Measurements from ENCODE around the gene TEX14.
"Not testable (repeated sequence)": the region's sequence is repeated elsewhere in the genome, so short reads cannot be mapped to it uniquely, and the experiment has no call there.

The TEX14 gene

DNA sequence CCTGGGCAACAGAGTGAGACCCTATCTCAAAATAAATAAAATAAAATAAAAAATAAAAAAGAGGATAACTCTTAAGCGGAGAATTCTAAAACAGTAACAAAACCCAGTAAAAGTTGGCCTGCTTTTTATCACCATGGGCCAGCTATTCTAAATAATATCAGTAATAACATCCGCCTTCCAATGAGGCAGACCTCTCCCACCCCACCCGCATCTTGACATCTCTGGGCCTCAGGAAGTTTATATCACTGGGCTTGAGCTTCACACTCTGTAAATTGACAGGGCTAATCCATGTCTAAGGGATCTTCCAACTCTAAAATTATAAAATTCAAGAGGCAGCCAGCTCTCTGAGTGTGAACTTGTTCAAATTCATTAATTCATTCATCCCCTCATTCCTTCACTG lies 94.5 kb downstream of the TEX14 start:
- no peak for DNase-seq

DNA sequence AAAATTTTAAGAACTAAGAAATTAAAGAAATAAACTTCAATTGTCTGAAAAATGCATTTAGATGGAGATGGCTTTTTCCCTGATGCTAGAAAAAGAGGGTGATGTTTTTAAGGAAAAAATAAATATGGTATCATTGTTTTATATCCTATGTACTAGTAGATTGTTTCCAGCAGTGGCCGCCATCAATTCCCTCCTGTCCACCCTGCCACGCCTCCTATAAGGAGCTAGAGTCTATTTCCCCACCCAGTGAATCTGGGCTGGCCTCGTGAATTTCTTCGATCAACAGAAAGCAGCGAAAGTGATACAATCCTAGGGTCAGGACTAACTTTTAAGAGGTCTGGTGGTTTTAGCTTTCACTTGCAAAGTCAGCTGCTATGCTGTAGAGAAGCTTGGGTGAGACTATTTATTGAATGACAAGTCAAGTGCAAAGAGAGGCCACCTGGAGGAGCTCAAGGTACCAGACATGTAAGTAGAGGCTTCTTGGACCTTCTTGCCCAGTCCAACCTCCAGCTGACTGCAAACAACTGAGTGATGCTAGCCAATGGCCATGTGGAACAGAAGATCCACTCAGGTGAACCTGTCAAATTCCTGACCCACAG lies 96.6 kb downstream of the TEX14 start:
- no peak for DNase-seq

DNA sequence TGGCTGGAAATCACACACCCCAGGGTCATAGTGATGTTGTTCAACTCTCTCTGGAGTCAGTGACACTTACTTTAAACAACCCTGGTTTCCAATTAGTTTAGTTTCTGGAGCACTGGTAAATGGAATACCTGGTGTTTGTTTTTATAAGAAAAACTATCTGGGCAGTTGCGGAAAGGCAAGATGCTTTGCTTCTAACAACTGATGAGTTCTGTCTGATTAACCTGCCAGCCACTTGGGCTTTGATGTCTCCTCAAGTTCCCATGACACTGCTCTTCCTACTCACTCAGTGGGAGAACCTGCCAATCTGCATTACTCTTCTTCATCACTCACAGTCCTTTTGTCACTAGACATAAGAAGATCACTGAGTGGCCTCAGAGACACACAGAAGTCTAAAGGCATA lies 98.7 kb downstream of the TEX14 start:
- no peak for DNase-seq

DNA sequence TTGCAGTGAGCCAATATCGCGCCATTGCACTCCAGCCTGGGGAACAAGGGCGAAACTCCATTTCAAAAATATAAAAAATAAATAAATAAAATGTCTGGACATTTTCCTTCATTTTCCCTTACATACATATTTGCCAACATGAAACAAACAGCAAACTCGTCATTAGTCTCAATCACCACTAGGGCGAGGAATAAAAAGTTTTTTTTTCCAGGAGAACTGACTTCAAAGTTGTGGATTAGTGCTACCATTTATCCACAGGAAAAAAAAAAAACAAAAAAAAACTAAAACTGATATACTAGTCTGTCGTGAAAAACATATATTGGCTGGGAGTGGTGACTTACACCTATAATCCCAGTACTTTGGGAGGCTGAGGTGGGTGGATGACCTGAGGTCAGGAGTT lies 100.4 kb downstream of the TEX14 start:
- DNase-seq, result no peak

DNA sequence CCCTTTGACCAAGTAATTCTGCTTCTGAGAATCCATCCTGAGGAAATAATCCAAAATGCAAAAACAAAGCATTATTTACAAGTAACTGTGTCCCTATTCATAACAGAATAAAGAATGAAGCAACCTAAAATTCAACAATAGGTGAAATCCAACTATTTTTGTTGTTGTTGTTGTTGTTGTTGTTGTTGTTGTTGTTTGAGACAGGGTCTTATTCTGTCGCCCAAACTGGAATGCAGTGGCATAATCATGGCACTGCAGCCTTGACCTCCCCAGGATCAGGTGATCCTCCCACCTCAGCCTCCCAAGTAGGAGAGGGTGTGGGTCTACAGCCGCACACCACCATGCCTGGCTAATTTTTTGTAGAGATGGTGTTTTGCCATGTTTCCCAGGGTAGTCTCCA lies 101.5 kb downstream of the TEX14 start:
- no peak for DNase-seq

DNA sequence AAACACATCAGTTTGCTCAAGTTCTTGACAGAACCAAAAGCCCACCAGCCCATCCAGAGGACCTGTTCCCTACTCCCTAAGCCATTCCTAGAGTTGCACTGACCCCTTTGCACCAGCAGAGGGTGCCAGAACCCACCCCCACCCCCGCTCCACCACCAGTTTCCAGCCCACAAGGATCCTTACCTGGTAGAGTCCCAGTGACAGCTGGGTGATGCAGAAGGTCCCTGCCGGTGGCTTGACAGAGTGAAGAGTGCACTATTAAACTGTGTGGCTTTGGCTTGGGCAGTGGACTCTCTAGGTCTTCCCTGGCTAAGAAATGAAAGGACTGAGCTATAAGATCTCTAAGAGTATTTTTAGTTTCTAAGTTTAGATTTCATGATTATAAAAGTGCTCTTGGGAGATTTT lies 104.1 kb downstream of the TEX14 start:
- peak; percentile 64 for DNase-seq

DNA sequence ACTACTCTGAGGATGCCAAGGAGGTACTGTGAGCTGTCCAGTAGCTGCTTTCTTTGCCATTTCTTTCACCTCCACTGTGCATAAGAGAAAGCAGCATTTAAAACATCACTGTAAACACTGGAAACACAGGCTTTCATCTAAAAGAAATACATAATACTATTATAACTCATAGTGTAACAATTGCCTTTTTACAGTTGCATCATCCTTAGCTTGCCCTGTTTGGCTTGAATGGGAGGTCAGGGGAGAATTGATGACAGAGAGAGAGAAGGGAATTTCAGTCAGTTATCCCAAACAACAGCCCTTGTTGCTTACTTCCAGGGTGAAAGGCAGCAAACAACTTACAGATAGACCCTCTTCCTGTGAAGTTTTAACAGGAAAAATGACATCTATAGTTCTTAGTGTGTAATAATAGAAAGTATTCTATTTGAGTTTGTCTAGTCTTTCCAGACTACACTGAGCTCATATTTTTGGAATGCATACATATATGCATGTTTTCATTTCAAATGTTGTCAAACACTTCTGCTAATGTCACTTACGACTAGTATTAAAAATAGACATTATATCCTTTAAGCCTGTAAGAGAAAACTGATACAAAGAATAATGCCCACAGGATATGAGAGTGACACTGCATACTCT lies 105.7 kb downstream of the TEX14 start:
- DNase-seq, result no peak

DNA sequence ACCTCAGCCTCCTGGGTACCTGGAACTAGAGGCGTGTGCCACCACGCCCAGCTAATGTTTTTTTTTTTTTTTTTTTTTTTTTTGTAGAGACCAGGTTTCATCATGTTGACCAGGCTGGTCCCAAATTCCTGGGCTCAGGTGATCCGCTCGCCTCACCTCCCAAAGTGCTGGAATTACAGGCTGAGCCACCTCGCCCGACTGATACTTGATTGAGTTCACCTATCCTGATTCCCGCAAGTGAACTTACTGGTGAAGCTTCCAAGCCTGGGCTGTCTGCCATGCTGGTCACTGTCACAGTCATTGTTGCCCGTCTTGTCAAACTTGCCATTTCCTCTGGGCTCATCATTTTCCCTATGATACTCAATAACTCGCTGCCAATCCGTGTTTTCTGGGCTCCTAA lies 106.3 kb downstream of the TEX14 start:
- no peak for DNase-seq

DNA sequence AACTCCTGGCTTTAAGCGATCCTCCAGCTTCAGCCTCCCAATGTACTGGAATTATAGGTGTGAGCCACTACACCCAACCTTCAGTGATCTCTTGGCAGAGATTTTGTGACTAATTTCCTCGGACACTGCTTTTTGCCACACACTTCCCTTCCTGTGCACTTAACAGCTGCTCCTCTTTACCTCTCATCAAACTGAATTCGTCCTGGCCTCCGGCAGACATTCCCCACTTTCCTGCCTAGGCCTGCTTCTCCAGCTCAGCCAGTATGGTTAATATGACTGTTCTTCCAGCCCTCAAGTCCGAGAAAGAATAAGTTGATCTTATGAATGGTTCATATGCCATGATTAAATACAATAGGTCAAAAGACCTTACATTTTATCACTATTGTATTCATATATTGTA lies 108.4 kb downstream of the TEX14 start:
- DNase-seq, result no peak

DNA sequence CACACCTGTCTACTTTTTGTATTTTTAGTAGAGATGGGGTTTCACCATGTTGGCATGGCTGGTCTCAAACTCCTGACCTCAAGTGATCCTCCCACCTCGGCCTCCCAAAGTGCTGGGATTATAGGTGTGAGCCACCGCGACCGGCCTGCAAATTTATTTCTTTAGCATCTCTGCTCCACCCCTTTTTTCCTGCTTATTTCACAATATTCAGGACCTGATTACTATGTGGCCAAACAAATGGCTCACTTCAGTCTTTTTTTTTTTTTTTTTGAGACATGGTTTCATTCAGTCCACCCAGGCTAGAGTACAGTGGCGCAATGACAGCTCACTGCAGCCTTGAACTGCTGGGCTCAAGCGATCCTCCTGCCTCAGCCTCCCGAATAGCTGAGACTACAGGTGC lies 109.1 kb downstream of the TEX14 start:
- not testable (repeated sequence) for DNase-seq

DNA sequence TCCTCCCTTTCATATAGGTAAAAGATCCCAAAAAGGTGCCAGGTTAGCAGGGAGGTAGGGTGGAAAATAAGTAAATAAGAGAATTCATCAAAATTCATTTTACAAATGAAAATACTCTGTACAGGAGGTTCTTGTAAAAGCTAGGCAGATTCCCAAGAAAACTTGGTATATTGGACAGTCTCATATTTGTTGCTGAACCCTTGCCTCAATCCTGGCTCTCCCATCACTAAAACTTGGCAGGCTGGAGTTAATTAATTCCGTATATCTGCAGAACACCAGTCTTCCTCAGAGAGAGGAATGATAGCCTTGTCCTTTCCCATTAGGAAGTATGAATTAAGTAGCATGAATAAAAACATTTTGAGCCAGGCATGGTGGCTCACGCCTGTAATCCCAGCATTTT lies 111.2 kb downstream of the TEX14 start:
- DNase-seq, result no peak

DNA sequence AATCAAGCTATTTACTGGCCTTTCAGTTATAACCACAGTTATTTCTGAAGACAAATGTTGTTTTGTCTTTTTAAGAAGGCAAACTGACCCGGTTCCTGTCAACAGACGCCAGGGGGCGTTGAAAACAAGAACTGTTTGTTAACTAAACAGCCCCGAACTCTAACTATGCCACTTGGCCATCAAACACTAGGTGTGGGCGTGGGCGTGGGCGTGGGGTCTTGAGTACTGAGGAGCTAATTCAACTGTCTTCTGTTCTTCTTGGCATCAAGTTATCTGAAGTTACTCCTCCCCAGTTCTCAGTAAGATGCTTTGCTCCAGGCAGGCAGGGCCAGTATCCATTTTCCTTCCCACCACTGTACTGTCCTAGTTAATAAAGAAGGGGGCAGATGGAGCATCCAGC lies 114.1 kb downstream of the TEX14 start:
- peak; percentile 51 for DNase-seq

DNA sequence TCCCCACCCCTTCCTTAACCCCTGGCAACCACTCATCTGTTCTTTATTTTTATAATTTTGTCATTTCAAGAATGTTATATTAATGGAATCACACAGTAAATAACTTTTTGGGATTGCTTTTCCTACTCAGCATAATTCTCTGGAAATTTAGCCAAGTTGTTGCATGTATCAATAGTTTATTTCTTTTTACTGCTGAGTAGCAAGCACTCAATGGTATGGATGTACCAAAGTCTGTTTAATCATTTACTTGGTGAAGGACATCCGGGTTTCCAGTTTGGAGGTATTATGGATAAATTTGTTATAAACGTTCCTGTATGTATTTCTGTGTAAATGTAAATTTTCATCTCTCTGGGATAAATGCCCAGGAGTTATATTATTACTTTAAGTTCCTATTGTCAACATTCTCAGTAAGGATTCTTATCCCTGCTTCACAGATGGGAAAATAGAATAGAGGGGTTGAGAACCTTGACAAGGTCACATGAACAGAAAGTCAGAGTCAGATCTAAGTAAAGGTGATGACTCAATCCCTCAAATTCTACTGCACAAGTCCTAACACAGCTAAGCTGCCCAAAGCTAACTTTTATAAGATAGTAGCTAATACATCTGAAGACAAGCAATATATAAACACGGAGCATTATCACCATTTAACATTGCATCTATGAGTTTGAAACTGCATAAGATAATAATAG lies 115.0 kb downstream of the TEX14 start:
- no peak for DNase-seq

DNA sequence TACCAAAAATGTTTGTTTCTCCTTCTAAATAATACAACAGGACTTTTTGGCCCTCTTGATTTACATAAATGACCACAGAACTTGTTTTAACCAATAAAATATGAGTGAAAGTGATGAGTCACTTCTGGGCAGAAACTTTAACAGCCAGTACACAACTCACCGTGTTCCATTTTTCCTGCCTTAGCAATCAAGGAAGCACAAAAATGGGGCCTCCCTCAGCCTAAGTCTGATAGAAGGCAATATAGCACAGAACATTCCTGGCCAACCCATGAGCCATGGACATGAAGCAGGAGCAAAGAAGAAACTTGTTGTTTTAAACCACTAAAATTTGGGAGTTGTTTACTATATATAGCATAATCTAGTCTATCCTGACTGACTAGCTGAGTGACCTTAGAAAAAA lies 116.3 kb downstream of the TEX14 start:
- no peak for DNase-seq

DNA sequence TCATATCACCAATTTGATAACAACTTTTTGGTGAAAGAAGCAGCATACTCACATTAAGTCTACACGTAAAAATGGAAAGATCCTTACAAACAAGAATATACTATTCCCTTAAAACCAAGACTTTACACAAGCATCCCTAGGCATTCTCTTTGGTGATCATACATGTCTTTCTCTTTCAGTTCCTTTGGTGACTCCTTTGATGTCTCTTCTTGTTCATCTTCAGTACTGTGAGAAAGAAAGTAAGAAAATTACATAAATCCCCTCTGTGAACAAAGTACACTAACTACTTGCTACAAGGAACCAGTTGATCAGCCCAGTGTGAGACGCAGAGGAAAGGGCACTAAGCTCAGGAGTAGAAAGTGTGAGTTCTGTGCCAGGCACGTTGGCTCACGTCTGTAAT lies 117.8 kb downstream of the TEX14 start:
- DNase-seq, result no peak

DNA sequence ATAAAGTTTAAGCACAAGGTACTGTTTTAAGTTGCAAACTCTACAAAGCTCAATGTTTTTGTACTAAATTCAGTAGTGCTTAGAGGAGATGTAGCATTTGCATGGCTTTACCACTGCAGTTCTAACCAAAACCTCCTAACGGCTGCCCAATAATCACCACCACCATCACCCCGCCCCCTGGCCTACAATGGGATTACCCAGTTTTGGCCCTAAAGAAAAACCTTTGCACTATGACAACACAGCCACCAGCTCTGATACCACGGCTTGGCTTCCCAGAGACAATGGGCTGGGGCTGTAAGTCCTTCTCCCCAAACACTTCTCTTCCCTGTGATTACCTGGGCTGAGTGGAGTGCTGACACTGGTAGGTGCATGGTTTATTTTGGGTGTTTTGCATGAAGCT lies 119.0 kb downstream of the TEX14 start:
- no peak for DNase-seq

DNA sequence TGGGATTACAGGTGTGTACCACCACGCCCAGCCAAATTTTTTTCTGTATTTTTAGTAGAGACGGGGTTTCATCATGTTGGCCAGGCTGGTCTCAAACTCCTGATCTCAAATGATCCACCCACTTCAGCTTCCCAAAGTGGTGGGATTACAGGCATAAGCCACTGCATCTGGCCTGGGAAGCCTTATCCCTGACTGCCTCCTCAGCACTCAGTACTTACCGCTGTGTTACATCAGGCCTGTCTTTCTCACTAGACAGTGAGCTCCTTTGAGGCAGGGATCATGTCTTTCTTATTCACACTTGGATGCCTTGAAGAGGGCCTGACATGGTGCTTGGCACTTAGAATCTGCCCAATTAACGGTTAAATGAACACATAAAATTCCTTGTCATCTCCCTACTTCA lies 121.1 kb downstream of the TEX14 start:
- DNase-seq, result no peak

DNA sequence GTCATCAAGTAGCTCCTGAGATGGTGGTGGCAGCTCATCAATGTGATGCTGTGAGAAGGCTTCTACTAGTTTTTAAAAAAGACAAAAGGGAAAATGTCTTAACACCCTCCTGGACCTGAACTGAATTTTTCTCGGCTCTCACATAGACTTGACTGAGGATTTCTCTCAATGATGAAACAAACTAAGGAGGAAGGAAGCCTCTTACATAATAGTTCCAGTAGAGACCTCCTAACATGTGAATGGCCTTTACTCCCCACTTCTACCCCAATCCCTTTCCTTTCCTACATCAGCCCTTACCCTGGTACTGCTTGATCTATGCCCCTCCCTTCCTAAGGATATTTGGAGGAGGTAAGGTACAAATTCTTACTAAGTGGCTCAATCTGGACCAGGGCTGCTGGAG lies 122.6 kb downstream of the TEX14 start:
- no peak for DNase-seq

DNA sequence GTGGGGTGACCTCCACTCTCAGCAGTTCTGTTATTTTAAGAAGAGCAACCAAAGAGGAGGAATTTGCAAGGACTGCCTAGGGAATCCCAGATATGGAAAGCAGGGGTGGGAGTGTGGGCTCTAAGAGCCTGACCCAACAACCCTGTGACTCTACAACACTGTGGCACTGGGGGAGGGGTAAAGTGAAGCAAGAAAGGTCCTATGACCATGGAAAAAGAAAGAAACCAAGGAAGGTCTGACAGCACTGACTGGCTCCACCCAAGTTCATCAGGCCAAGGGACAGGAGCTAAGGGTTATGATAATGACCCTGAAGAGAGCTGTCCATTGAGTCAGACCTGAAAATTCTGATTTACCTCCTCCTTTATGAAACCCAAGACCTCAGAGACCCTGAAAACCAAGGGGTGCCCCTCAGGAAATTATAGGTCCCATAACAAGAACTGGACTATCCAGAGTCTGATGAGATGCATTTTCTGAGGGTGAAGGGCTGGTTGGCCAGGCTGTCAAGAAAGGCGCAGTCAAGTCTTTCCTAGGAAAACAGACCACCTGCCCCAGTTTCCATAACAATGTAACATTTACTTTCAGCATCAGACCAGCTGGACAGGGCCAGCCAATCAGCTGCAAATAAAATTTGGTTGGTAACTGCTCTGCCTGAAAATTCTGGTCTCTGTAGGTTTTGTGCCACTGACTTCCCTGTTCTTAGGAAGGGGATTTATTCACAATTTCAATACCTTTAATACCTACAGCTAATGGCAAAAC lies 123.6 kb downstream of the TEX14 start:
- DNase-seq, result no peak

DNA sequence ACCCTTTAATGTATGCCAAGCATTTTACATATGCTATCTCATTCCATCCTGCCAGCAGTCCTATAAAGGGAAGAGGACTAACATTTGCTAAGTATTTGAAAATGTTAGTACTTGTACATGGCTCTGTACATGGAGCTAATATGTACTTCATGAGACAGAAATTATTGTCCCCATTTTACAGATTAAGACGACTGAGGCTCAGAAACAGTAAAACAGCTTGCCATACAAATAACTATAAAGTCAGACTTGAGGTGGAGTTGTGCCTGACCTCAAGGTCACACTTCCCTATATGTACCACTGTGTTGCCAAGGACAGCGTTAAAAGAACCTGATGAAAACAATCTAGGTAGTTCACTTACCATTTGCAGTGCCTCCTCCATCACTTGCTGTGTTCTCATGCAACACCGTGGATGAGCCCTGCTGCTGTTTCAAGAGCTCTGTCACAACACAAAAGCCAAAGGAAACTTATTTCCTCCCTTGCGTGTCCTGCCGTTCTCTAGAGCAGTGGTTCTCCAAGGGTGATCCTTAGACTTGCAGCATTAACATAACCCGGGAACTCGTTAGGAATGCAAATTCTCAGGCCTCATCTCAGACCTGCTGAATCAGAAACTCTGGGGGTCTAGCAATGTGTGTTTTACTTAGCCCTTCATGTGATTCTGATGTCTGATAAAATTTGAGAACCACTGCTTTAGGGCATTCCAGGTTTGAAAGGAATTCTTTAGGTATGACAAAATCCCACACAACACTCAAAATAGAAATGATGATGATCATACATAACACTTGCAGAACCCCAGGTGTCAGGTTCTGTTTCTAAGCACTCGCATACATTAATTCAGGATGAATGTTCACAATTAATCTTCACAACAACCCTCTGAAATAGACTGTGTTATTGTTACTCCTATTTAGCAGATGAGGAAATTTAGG lies 126.2 kb downstream of the TEX14 start:
- DNase-seq, result no peak

DNA sequence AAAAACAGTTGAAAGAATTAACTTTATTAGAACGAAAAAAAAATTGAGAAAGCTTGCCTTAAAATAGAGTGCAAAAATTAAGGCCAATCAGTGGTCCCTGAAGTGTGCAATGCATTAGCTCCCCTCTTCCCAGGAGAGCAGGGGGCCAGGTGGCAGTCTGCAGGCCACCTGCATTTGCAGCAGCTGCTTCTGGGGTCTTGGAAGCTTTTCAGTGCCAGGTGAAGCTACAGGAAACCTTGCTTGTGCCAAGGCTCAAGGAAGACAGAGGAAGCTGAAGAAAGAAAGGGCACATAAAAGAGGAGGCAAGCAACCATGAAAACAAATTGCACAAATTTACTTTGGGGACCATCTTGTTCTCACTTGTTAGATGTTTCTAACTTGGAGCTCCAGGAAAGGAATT lies 126.9 kb downstream of the TEX14 start:
- no peak for DNase-seq

DNA sequence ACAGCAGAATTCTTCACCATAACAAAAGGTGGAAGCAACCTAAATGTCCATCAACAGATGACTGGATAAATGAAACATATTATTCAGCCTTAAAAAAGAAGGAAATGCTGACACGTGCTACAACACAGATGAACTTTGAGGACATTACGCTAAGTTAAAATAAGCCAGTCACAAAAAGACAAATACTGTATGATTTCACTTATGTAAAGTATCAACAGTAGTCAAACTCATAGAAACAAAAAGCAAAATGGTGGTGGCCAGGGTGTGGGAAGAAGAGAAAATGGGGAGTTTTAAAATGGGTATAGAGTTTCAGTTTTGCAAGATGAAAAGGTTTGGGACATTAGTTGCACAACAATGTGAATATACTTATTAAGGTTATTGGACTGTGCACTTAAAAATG lies 127.6 kb downstream of the TEX14 start:
- DNase-seq, result no peak

DNA sequence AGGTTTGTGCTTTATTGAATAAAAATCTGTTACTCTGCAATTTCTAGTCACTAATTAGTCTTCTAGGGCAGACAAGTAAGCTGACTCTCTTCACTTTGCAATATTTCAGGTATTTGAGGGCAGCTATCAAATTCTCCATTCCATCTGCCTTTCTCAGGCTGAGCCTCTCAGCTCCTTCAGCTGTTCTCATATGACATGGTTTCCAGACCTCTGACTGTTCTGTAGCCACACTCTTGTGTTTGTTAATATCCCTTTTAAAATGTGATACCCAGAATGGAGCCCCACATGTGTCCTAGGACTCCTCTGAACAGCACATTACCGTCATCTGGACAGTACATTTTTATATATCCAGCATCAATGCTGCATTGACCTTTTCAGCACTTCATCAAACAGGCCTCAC lies 131.3 kb downstream of the TEX14 start:
- DNase-seq, result no peak
